Stimulated activated CD8-positive, alpha-beta memory T cell treated with anti-CD3 and anti-CD28 coated beads, Interleukin-7, amount 100 ng/mL, for 24 hours (primary cell): Measurements from ENCODE around the gene ERI2.
"Not testable (repeated sequence)": the region's sequence is repeated elsewhere in the genome, so short reads cannot be mapped to it uniquely, and the experiment has no call there.

ENCODE experiments used
- DNase-seq: peaks from one replicate; pipeline ENCODE4 v3.0.0-alpha.2; 2020; ENCODE audit warnings: low read depth

ERI2 gene

GRCh38 chr16:20818929-20819585 lies 12.8 kb upstream of the ERI2 start:
- DNase-seq, result no peak

GRCh38 chr16:20814784-20815183 lies 8.5 kb upstream of the ERI2 start:
- DNase-seq, result no peak

- DNase-seq, result no peak
Measured at GRCh38 chr16:20812510-20812909, 6.2 kb upstream of the ERI2 start.

- DNase-seq, result no peak
Measured at GRCh38 chr16:20811889-20812439, 5.7 kb upstream of the ERI2 start.

GRCh38 chr16:20807862-20808261 lies 1.6 kb upstream of the ERI2 start:
- no peak for DNase-seq

GRCh38 chr16:20805684-20806167 lies 546 bp downstream of the ERI2 start:
- DNase-seq, result not testable (repeated sequence)

- no peak for DNase-seq
Measured at GRCh38 chr16:20803561-20804214, 2.6 kb downstream of the ERI2 start.

- no peak for DNase-seq
Measured at GRCh38 chr16:20803192-20803560, 3.1 kb downstream of the ERI2 start.

- no peak for DNase-seq
Measured at GRCh38 chr16:20801278-20801677, 5.0 kb downstream of the ERI2 start.

- no peak for DNase-seq
Measured at GRCh38 chr16:20799599-20799998, 6.7 kb downstream of the ERI2 start.

GRCh38 chr16:20798364-20798763 lies 7.9 kb downstream of the ERI2 start:
- no peak for DNase-seq

GRCh38 chr16:20791923-20792612 lies 14.2 kb downstream of the ERI2 start:
- no peak for DNase-seq

GRCh38 chr16:20789130-20789529 lies 17.1 kb downstream of the ERI2 start:
- no peak for DNase-seq

- no peak for DNase-seq
Measured at GRCh38 chr16:20784204-20784603, 22.1 kb downstream of the ERI2 start.

- DNase-seq, result no peak
Measured at GRCh38 chr16:20782470-20782869, 23.8 kb downstream of the ERI2 start.

GRCh38 chr16:20781697-20782096 lies 24.6 kb downstream of the ERI2 start:
- no peak for DNase-seq

GRCh38 chr16:20774703-20775362 lies 31.4 kb downstream of the ERI2 start:
- peak; percentile 30 for DNase-seq

GRCh38 chr16:20773679-20774078 lies 32.6 kb downstream of the ERI2 start:
- DNase-seq, result no peak

- no peak for DNase-seq
Measured at GRCh38 chr16:20768818-20769217, 37.5 kb downstream of the ERI2 start.

- DNase-seq, result no peak
Measured at GRCh38 chr16:20768121-20768520, 38.2 kb downstream of the ERI2 start.

GRCh38 chr16:20767577-20767976 lies 38.7 kb downstream of the ERI2 start:
- DNase-seq, result no peak

GRCh38 chr16:20766294-20766693 lies 40.0 kb downstream of the ERI2 start:
- no peak for DNase-seq
